GM19372 (cell line): Measurements from ENCODE around the gene ATP6V1B1.

Source experiments
- ATAC-seq: cut with Tn5 transposase; IDR thresholded peaks from one replicate; pipeline ENCODE4 v1.9.1; 2021; ENCODE audit warnings: mild to moderate bottlenecking, low read depth, moderate library complexity; ENCODE audit not compliant: unreplicated experiment

ATP6V1B1 gene

GRCh38 chr2:70942396-70943204 is 6.9 kb downstream of the ATP6V1B1 start:
- no peak for ATAC-seq

GRCh38 chr2:70943205-70943871 is 7.6 kb downstream of the ATP6V1B1 start:
- no peak for ATAC-seq

DNA sequence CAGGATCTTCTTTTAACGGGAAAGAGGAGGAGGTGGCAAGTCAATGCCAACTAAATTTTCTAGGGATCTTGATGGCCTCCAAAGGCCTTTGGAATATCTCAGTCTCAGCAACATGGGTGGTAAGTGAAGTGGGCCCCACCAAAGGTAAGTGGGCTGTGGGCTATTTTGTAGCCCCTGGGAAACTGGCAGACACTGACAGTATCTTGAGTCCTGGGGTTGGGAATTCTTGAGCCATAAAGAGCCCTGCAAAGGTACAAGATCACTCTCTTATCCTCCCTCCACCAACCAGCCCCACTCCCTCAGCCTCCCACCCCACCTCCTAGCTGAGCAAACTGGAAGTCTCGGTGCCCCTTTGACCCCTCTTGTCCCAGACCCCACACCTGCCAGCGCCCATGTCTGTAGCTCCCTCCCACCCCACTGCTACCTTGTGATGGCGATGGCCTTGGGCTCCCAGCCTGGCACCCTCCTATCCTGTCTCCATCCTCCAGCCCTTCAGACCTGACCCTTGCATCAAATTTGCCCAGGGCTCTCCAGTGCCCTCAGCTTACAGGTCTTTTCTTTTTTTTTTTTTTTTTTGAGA is 8.5 kb downstream of the ATP6V1B1 start:
- ATAC-seq = no peak

DNA sequence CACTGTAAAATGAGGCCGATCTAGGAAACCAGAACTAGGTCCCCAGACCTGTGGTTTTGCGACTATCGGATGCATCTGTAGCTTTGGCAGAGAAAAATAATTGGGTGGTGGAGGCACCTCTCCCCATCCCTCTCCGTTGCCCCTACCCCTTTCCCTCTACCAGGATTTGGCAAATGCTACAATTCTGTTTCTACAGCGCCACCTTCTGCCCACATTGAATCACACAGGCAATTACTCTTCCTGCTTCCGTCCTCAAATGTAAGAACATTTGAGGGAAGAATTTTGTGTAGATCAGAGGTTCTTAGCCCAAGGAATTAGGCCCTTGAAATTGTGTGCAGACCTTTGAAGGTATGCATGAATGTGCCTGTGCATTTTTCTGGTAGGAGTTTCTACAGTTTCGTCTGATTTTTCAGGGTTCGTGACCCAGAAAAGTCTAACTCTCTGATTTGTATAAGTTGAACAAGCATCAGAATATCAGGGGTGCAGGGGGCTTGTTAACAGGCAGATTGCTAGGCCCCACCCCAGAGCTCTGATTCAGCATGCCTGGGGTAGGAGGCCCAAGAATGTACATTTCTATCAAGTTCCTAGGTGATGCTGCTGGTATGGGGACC is 11.2 kb downstream of the ATP6V1B1 start:
- no peak for ATAC-seq

DNA sequence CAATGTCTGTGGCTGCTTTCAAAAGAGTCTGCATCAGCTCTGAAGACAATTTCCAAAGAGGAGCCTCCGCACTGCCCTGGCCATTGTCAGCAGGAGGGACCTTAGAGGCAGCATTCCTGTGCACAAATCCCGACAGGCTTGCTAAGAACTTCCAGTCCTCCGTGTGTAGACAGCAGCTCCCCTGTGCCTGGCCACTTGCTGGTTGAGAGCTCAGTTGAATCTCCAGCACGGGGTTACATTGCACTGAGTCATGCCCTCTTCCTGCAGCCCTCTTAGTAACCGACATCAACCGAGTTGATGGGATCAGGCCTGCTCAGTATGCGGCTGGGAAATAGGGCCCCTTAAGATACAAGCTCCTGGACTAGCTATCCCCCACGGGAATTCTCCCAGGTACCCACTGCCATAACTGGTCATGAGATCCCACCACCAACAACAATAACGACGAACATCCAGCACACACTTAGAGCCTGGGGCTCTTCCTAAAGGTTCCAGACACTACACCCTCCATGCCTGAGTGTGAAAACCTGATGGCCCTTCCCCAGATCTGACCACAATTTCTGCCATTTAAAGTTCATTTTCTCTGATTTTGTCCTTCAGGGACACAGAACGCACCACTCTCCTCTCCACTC is 12.0 kb downstream of the ATP6V1B1 start:
- ATAC-seq = no peak

DNA sequence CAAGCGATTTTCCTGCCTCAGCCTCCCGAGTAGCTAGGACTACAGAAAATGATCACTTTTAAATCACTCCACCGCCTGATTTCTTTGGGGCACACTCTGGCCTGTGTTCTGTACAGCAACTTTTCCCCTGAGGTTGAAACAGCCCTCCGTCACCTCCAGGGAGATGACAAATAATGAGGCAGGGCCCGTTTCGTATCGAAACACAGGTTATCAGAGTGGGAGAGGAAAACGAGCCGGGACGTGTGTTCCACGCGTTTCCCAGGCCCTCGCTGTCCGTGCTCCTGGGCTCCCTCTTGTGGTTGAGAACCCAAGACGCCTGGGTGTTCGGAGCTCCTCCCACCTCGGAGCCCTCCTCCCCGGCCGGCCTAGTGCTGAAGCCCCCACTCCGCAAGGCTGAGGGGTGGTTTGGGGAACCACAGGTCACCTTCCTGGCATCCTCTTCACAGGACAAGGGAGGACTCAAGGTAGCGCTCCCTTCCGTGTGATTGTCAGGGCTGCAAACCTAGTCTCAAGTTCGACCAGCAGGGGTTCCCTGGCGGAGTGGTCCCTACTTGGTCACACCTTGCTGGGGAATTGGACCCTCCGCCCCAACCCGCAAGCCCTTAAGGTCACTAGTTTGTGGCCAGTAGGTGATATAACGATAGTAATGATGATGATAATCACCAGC is 12.8 kb downstream of the ATP6V1B1 start:
- peak; percentile 88 for ATAC-seq

DNA sequence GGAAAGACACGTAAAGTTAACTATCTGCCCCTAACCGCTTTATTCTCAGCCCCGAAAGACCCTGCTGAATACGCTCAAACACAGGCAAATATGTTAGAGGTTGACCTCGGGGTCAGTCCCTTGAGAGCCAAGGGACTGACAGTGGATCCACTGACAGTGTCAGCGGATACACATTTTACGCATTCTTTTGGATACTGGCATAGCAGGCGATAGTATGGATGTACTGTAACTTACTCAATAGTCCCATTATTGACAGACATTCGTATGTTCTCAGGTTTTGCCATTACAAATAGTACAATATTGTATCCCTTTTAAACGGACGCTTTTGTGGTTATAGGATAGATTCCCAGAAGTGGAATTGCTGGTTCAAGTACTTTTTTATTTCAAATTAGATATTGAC is 13.4 kb downstream of the ATP6V1B1 start:
- no peak for ATAC-seq

- no peak for ATAC-seq
Observed at GRCh38 chr2:70954886-70955285, 19.2 kb downstream of the ATP6V1B1 start.

GRCh38 chr2:70956141-70956540 is 20.4 kb downstream of the ATP6V1B1 start:
- ATAC-seq = no peak

DNA sequence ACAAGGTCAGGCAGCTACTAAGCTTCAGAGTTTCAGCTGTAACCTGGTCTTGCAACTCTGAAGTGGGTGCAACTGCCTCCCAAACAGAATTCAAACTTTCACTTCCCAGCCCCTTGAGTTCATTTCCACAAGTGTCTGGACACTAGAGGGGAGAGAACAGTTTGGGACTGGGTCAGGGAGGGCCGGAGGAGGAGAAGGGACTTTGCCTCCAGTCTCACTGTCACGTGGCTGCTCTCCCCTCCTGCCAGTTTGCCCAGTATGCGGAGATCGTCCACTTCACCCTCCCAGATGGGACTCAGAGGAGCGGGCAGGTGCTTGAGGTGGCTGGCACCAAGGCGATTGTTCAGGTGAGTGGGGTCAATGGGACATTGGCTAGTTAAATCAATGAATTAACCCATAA is 22.1 kb downstream of the ATP6V1B1 start:
- ATAC-seq = no peak

- no peak for ATAC-seq
Observed at GRCh38 chr2:70958759-70959158, 23.1 kb downstream of the ATP6V1B1 start.

- ATAC-seq = no peak
Observed at GRCh38 chr2:70959271-70959761, 23.6 kb downstream of the ATP6V1B1 start.

- ATAC-seq = no peak
Observed at GRCh38 chr2:70959851-70960832, 24.4 kb downstream of the ATP6V1B1 start.

GRCh38 chr2:70960833-70961647 is 25.3 kb downstream of the ATP6V1B1 start:
- no peak for ATAC-seq

- ATAC-seq = no peak
Observed at GRCh38 chr2:70961648-70961994, 25.9 kb downstream of the ATP6V1B1 start.

DNA sequence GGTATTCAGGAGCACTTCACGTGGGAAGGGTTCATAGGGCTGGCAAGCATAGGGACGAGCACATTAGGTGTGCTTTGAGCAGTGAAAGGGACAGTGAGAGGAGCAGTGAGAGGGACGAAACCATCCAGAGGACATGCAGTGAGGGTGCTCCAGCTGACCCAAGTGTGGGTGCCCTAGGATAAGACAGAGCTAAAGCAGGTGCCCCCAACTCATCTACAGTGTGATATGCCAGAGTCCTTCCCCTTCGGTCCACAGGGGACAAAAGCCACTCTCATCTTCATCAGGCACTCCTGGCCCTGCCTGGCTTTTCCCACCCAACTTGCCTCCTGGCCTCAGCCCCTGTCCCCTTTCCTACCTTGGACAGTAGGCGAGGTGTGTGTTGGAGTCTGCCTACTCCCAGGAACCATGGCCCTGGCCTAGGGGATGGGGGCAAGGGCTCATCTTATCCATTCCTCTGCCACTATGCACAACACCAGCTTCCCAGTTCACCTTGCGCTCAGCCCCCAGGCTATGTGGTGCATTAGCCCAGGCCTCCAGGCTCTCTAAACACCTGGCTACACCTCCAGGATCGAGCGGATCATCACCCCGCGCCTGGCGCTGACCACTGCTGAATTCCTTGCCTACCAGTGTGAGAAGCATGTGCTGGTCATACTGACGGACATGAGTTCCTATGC is 26.6 kb downstream of the ATP6V1B1 start:
- ATAC-seq = no peak
